ENCODE results near the gene PLA2G4A. TPM values are rescaled to one million over a fixed set of nuclear protein-coding genes. Genes with fewer than 3 reads are reported as not detected.

The PLA2G4A gene
- polyA plus RNA-seq, 1 donor from 2014 or later = not detected

GRCh38 chr1:187037973-187038553 lies 209.3 kb downstream of the PLA2G4A start:
- Histone ChIP-seq H3F3A (ENCODE audit: insufficient read depth, low read length, poor library complexity, severe bottlenecking) (no peaks in the 10 kb centered on the region), H3K4me3 (ENCODE audit: low read length) (no peak overlapping the region), H3K27ac (ENCODE audit: low read length) (no peak overlapping the region), H3K27me3 (ENCODE audit: insufficient read depth, low read depth, low read length) (no peaks in the 10 kb centered on the region), H3K4me2 (ENCODE audit: low read length) (no peak overlapping the region), H3K36me3 (ENCODE audit: insufficient read depth, low read length) (no peaks in the 10 kb centered on the region), H3K9me3 (ENCODE audit: low read length) (no peaks in the 10 kb centered on the region), H3K9me2 (ENCODE audit: insufficient read depth, low read length) (no peaks in the 10 kb centered on the region), H2AFZ (ENCODE audit: low read depth, low read length) (no peak overlapping the region), H3K9ac (ENCODE audit: low read length) (no peak overlapping the region), H4K20me1 (ENCODE audit: insufficient read depth) (no peaks in the 10 kb centered on the region), H3K79me2 (replicated peaks; ENCODE audit: insufficient read depth, low read length) (no peaks in the 10 kb centered on the region)
- TF ChIP-seq REST (IDR thresholded peaks at IDR 0.05; ENCODE audit: borderline replicate concordance) (no peak), SMC3 (conservative IDR thresholded peaks at IDR 0.05; ENCODE audit: poor library complexity) (no peak), MXI1 (conservative IDR thresholded peaks at IDR 0.05; ENCODE audit: poor library complexity, severe bottlenecking) (no peak), POLR2AphosphoS5 (IDR thresholded peaks at IDR 0.05) (no peak), EZH2 (IDR thresholded peaks at IDR 0.05; ENCODE audit: borderline replicate concordance, insufficient read depth, low read length, poor library complexity, severe bottlenecking) (no peak), RAD21 (conservative IDR thresholded peaks at IDR 0.05) (no peak), EP300 (conservative IDR thresholded peaks at IDR 0.05; ENCODE audit: poor library complexity, severe bottlenecking) (no peak), CTCF (IDR thresholded peaks at IDR 0.05; ENCODE audit: poor library complexity, severe bottlenecking) (no peak), TAF1 (IDR thresholded peaks at IDR 0.05; ENCODE audit: low read depth) (no peak)

Other genes starting within 250 kb of the PLA2G4A start
- gene PTGS2, start 148.5 kb upstream of the PLA2G4A start, polyA plus RNA-seq = 0.12 and 0.25 TPM in 2 replicates

Data from neural cell (in vitro differentiated cells).